NCI-H2196 (cell line): Measurements from ENCODE around the gene LRRC37A2.
"Not testable (repeated sequence)": the region's sequence is repeated elsewhere in the genome, so short reads cannot be mapped to it uniquely, and the experiment has no call there.

Experiments used
- DNase-seq: peaks from one replicate; lab custom pipeline; 2025; ENCODE audit not compliant: unreplicated experiment; lab: John Stamatoyannopoulos, UW

LRRC37A2 gene

DNA sequence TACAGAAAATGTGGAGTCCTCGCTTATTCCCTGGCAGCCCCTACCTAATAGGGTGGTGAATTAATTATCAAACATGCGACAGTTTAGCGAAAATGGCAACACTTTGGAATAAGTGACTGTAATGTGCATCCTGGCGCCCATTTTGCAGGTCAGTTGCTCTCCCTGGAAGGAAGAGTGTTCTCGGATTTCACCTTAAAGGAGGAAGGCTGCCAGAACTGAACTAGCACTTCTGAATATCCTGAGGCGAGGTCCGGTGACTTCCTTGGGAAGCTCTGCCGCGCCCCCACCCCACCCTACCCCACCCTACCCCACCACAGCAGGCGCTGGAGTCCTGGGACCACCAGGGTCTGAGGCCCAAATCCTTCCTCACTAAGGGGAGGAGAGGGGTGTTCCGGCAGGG is at the start of gene LRRC37A2:
LRRC37A2 (plus strand) TSS at position 301 of the 400 bp plus-strand sequence. CDS start 245 bp downstream, outside the sequence.
- DNase-seq: not testable (repeated sequence)

GRCh38 chr17:46467618-46468017 is 44.6 kb upstream of the LRRC37A2 start:
- not testable (repeated sequence) for DNase-seq

- not testable (repeated sequence) for DNase-seq
Measured at GRCh38 chr17:46474489-46474888, 37.8 kb upstream of the LRRC37A2 start.

DNA sequence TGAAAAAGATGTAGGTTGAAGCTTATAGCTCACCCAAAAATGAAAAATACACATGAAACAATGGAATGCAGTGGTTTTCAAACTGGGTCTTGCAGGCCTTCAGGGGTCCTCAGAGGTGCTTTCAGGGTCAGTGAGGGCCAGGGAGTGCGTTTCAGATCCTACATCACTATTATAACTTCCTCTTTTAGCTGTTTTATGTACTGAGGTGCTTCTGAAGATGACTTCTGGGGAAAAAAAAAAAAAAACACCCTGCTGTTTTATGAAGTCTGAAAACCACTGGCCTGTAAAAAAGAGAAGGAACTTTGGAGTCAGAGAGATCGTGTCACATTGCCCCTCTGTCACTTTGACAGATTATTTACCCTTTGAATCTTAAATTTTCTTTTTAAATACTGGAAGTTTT is 36.7 kb upstream of the LRRC37A2 start:
- not testable (repeated sequence) for DNase-seq

GRCh38 chr17:46478823-46479222 is 33.4 kb upstream of the LRRC37A2 start:
- not testable (repeated sequence) for DNase-seq

DNA sequence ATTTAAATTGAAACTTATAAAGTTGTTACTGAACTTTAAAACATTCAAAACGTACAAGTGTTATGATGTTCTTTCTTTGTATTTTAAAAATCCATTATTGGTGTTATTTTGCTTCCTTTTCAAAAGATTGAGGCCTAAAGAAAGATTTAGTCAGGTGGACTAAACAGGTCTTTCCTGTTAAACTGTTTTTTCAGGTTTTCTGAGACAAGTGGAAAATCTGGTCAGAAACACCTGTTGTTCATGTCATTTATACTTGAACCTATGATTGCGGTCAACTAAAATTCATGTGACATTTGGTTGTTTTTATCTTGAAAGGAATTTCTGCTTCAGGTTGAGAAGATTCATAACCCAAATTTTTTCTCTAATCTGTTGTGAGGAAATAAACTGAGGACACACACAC is 31.0 kb upstream of the LRRC37A2 start:
- not testable (repeated sequence) for DNase-seq

GRCh38 chr17:46492021-46492420 is 20.2 kb upstream of the LRRC37A2 start:
- DNase-seq: not testable (repeated sequence)

DNA sequence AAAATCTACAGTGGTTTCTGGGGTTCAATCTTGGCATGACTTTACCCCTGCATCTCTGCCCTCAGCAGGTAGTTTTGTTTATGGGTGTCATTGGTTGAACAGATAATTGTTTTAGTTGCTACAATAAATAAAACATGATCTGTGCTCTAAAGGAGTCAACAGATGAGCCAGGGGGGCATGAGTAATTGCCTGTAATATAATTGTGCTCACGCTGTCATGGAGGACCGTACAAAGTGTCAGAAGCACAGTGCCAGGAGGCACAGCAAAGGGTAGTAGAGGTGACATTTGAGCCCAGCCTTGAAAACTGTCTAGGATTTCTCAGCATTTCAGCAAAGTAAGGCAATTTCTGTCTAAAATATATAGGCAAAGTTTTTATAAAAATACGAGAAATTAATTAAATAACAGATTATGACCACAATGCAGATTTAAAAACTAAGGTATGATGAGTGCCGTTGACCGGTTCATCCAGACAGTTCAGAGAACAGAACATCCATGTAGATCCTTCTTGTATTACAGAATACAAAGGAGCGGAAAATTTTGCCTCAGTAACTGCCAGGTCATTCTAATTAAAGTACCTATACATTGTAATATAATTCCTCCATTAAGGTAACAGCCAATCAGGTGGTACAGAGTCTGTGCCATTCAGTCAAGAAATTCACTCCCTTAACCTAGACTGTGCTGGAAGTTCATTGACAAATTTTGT is 12.7 kb upstream of the LRRC37A2 start:
- peak; percentile 14 for DNase-seq

DNA sequence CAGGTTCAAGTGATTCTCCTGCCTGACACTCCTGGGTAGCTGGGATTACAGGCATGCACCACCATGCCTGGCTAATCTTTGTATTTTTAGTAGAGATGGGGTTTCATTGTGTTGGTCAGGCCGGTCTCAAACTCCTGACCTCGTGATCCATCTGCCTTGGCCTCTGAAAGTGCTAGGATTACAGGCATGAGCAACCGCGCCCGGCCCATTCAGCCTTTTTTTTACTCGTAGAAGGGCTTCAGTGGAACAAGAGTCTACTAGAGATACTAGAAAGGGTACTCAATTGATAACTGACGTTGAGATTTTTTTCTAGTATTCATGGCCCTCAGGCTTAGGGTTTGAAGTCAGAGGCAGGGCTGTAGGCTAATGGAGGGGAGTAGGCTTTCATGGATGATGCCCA is 6.4 kb upstream of the LRRC37A2 start:
- DNase-seq: not testable (repeated sequence)

DNA sequence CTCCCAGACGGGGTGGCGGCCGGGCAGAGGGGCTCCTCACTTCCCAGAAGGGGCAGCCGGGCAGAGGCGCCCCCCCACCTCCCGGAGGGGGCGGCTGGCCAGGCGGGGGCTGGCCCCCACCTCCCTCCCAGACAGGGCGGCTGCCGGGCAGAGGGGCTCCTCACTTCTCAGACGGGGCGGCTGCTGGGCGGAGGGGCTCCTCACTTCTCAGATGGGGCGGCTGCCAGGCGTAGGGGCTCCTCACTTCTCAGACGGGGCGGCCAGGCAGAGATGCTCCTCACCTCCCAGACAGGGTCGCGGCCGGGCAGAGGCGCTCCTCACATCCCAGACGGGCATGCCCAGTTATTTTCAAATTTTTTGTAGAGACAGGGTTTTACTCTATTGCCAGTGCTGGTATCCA is 22.4 kb downstream of the LRRC37A2 start:
- DNase-seq: not testable (repeated sequence)

- not testable (repeated sequence) for DNase-seq
Measured at GRCh38 chr17:46548607-46549006, 36.3 kb downstream of the LRRC37A2 start.

DNA sequence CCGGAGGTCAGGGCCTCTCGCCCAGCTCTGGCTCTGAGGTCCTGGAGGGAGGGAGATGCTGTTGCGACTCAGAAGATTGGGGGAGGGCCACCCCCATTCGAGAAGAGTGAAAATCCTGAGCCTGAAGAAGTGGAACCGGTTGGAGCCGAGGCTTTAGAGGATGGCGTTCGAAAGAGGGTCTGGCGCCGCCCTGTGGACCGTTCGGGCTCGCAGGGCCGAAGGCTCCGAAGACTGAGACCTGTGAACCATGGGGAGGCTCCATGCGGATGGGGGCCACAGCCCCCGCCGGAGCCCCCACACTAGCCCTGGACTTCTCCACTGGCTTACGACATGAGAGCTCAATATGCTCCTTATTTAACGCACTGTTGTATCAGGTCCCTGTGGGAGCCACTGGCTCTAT is 46.9 kb downstream of the LRRC37A2 start:
- not testable (repeated sequence) for DNase-seq

DNA sequence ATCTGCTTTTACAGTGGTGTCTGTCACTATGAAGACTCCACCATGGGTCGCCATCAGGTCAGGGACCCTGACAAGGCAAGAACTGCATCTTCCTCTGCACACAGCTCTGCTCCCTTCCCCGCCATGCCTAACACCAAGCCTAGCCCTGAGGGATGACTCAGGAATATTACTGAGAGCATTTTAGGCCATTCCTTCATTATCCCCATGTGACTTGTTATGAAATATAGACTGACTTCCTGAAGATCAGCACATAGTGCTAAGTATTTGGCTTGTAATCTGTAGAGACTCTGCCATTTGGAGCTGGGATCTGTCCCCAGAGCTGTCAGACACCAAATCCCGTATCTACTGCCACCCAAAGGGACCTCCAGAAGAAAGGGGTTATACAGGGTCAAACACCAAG is 47.8 kb downstream of the LRRC37A2 start:
- DNase-seq: not testable (repeated sequence)

GRCh38 chr17:46566284-46566683 is 54.0 kb downstream of the LRRC37A2 start:
- DNase-seq: not testable (repeated sequence)

- not testable (repeated sequence) for DNase-seq
Measured at GRCh38 chr17:46566980-46567379, 54.7 kb downstream of the LRRC37A2 start.

- not testable (repeated sequence) for DNase-seq
Measured at GRCh38 chr17:46571796-46572195, 59.5 kb downstream of the LRRC37A2 start.

DNA sequence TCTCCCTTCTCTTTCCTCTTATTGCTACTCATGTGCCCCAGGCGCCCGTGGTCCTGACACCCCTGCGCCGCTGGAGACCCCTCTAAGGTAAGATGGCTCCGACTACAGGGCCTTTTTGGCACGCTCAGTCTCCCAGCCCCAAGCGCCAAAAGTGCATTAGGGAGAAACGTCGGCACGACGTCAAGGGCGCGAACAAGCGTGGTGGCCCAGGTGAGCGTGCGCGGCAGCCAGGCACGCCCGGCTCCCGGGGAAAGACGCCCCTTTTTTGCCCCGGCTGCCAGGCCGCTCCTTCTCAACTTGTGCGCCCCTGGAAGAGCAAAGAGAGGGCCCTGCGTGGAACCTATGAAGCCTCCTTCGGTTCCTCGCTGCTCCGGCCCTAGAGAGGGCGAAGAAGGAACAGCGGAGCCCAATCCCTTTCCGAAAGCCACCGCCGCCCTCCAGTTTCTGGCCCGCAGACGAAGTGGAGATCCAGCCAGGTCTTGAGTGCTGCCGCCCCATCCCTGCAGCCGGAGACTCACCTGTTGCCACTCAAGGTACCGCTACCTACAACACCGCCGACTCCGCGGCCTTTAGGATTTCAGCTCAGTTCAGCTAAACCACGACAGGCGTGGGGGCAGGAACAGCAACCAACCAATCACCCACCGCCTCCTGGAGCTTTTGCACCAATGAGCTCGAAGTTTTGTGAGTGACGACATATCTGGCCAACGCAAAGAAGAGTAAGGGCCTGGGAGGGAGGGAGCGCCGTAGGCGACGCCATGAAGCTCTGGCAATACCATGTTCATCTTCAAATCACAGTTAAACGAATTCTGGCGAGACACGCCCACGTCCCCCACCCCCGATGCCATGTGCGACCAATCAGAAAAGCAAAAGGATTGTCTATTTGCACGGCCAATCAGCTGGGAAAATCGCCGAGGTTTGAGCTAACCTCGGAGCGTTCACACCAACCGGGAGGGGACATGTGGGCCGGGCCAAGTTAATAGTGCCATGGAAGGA is 67.1 kb downstream of the LRRC37A2 start, which contains the start of gene ARL17A:
ARL17A (minus strand) TSS at position 609 of the 993 bp plus-strand sequence. CDS start 3,369 bp downstream, outside the sequence.
- not testable (repeated sequence) for DNase-seq

GRCh38 chr17:46580082-46580481 is 67.8 kb downstream of the LRRC37A2 start:
- not testable (repeated sequence) for DNase-seq

DNA sequence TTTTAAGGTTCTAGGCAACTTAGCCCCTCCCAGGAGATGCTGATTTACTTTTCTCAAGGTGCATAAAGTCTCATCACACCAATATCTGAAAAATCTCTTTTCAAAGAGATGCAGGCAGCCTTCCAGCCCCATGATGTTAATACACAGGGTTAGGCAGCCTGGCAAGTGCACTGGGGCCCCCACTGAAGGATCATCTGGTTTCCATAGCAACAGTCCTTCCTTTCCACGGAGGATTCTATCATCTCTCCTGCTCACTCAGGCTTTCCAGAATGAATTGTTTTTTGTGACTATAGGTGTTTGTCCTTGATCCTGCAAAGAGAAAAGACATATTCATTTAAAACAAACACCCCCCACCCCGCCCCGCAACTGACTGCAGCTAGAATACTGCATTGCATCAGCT is 73.2 kb downstream of the LRRC37A2 start:
- DNase-seq: not testable (repeated sequence)

DNA sequence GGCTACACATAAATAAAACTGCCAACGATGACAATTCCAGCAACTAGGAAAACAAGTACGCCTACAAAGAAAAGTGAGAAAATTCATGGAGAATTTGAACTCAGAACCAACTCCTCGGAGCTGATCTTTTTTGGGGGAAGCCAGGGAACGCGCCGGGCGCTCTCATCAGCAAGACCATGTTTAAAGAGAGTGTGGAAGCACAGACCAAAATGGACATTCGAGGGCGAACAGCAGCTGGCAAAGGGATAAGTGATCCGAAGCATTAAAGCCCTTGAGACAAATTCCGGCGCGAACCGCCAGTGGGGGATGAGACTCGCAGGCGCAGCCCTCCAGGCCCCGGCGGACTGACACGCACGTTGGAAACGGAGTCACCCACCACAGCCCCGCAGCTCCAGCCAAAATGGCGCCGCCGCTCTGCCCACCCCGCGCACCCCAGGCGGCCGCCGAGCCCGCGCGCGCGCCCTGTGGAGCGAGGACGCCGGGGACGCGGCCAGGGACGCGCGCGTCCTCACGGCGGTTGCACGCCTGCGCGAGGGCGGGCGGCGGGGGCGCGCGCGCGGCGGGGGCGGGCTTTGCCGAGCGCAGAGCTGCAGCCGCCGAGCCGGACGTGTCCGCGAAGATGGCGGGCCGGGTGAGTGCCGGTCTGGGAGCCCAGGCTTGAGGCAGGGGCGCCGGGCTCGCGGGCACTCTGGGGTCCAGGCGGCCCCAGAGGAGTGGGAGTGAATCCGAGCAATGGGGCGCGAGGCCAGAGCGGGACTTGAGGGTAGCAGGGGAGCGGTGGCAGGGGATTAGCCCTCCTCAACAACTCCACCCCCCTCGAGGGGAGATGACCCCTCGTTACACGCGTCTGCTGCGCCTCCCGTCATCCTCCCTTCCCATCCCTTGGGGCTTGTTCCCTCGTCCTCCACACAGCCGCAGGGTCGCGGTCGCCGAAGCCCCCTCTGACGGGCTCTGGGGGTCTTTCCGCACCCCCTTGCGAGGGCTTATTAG is 78.2 kb downstream of the LRRC37A2 start, which contains the start of gene NSF:
NSF (plus strand) TSS at position 513 of the 990 bp plus-strand sequence; CDS start at position 620, 107 bp downstream.
- not testable (repeated sequence) for DNase-seq
